SK-N-MC (cell line): ENCODE data around the gene MYBBP1A.

Source experiments
- EZH2 ChIP-seq: fragments of 200-600 bp; sonication (generic); IDR thresholded peaks from one replicate; pipeline ENCODE4 v1.6.1; 2017; ENCODE audit warnings: antibody characterized with exemption
- FOXP2 ChIP-seq: optimal IDR thresholded peaks from 2 replicates; pipeline ENCODE3; 2011; ENCODE audit warnings: mild to moderate bottlenecking, moderate library complexity; ENCODE audit not compliant: insufficient read depth; ENCODE audit errors: extremely low read length, control extremely low read depth
- POLR2AphosphoS5 ChIP-seq: IDR thresholded peaks from 2 replicates; pipeline ENCODE4 v1.6.1; 2012; ENCODE audit warnings: mild to moderate bottlenecking, low read depth, low read length, borderline replicate concordance

DNA sequence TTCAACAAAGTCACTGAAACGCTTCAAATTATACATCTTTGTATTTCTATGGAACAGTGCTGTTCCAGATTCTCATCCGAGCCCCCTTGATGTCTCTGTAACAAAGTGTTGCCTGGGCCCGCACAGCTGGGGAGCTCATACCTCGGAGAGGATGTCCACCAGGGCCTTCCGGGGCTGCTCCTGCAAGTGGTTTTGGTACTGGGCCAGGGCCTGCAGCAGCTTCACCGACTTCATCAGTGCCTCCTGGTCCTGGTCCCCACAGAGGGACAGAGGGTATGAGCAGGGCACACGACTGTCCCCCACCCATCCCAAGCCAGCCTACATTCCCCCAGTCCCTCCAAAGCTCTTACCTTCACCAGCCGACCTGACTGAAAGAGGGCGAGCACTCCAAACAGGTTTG lies 1.5 kb downstream of the MYBBP1A start:
- TF ChIP-seq EZH2 (no peak), POLR2AphosphoS5 (no peak), FOXP2 (no peak)
